ENCODE measurements around the gene STRN. TPM values are rescaled to one million over a fixed set of nuclear protein-coding genes. Genes with fewer than 3 reads are reported as not detected.

STRN gene
- total RNA-seq, 2 experiments from 2014 or later, result 16.1 to 32.6 TPM

- H4K20me1 ChIP-seq (ENCODE audit: insufficient read depth, low read length), result no peaks in the 10 kb centered on the region
- H3K9me2 ChIP-seq (ENCODE audit: insufficient read depth, low read length), result no peaks in the 10 kb centered on the region
- no peak overlapping the region for H3K27ac ChIP-seq (ENCODE audit: low read depth, low read length, poor library complexity, severe bottlenecking)
- ChIA-PET POLR2A (interaction anchor here (0.6 to 1.0 kb wide), 3 partner anchors 14 to 432 kb away, joined by 3 to 4 read pairs (median 3); no protein-coding TSS in a partner anchor), CTCF (ENCODE audit: unreplicated experiment) (no interaction called here)
- no TSS peak for BruUV-seq (replicated peaks)
- no peaks in the 10 kb centered on the region for H3K9me3 ChIP-seq (ENCODE audit: low read length)
- DNase-seq (ENCODE audit: low spot score), result no peak
- no peaks in the 10 kb centered on the region for H3K36me3 ChIP-seq (ENCODE audit: insufficient read depth, low read length)
- no peaks in the 10 kb centered on the region for H3K4me1 ChIP-seq (ENCODE audit: insufficient read depth, low read length, poor library complexity, severe bottlenecking)
- intact Hi-C loops (cut with micrococcal nuclease; ENCODE audit: unreplicated experiment), result no loop called here
- no peak for TF ChIP-seq EZH2phosphoT487 (IDR thresholded peaks at IDR 0.05; ENCODE audit: borderline replicate concordance, low read depth, low read length)
- TF ChIP-seq, protein P1, sequence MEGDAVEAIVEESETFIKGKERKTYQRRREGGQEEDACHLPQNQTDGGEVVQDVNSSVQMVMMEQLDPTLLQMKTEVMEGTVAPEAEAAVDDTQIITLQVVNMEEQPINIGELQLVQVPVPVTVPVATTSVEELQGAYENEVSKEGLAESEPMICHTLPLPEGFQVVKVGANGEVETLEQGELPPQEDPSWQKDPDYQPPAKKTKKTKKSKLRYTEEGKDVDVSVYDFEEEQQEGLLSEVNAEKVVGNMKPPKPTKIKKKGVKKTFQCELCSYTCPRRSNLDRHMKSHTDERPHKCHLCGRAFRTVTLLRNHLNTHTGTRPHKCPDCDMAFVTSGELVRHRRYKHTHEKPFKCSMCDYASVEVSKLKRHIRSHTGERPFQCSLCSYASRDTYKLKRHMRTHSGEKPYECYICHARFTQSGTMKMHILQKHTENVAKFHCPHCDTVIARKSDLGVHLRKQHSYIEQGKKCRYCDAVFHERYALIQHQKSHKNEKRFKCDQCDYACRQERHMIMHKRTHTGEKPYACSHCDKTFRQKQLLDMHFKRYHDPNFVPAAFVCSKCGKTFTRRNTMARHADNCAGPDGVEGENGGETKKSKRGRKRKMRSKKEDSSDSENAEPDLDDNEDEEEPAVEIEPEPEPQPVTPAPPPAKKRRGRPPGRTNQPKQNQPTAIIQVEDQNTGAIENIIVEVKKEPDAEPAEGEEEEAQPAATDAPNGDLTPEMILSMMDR (conservative IDR thresholded peaks at IDR 0.05; ENCODE audit: low read length), result no peak
- no peak overlapping the region for H3K4me3 ChIP-seq (ENCODE audit: low read depth, low read length, poor library complexity, severe bottlenecking)
- H3K4me2 ChIP-seq (ENCODE audit: low read length), result no peak overlapping the region
- no peaks in the 10 kb centered on the region for H3K79me2 ChIP-seq (ENCODE audit: insufficient read depth, low read depth, low read length)
- no peak overlapping the region for H2AFZ ChIP-seq (ENCODE audit: low read length)
These were observed 147.8 kb downstream of the STRN start for GRCh38 chr2:36818542-36818941.

DNA sequence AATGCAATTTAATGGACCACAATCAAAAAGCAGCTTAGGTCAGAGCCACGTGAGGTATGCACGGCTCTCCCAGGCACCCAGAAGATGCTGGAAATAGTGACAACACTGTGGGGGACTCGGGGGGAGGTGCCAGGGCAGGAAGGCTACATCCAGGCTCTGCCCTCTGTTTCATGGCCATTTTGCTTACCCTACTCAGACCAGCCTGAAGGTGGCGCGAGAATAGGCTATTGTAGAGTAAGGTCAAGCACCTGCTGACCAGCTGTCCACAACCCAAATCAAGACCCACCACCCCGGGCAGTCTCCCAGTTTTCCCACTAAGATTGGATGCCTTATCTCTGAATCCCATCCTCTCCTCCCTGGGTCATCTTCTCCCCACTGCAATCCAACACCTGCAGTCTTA is 154.1 kb downstream of the STRN start:
- TF ChIP-seq EZH2phosphoT487 (IDR thresholded peaks at IDR 0.05; ENCODE audit: borderline replicate concordance, low read depth, low read length), result no peak
- TF ChIP-seq, protein P1 (conservative IDR thresholded peaks at IDR 0.05; ENCODE audit: low read length), result peak; percentile 53
- POLR2A ChIA-PET, result no interaction called here
- intact Hi-C loops (cut with micrococcal nuclease; ENCODE audit: unreplicated experiment), result no loop called here
- no peak overlapping the region for H3K4me3 ChIP-seq (ENCODE audit: low read depth, low read length, poor library complexity, severe bottlenecking)
- no peak overlapping the region for H3K27ac ChIP-seq (ENCODE audit: low read depth, low read length, poor library complexity, severe bottlenecking)
- H3K4me1 ChIP-seq (ENCODE audit: insufficient read depth, low read length, poor library complexity, severe bottlenecking), result no peaks in the 10 kb centered on the region
- BruUV-seq (replicated peaks), result no TSS peak
- H2AFZ ChIP-seq (ENCODE audit: low read length), result no peak overlapping the region
- H3K36me3 ChIP-seq (ENCODE audit: insufficient read depth, low read length), result no peaks in the 10 kb centered on the region
- H3K9me3 ChIP-seq (ENCODE audit: low read length), result no peaks in the 10 kb centered on the region
- H4K20me1 ChIP-seq (ENCODE audit: insufficient read depth, low read length), result no peaks in the 10 kb centered on the region
- DNase-seq (ENCODE audit: low spot score), result no peak
- H3K4me2 ChIP-seq (ENCODE audit: low read length), result no peak overlapping the region
- H3K9me2 ChIP-seq (ENCODE audit: insufficient read depth, low read length), result no peaks in the 10 kb centered on the region
- CTCF ChIA-PET (ENCODE audit: unreplicated experiment), result no interaction called here
- H3K79me2 ChIP-seq (ENCODE audit: insufficient read depth, low read depth, low read length), result no peaks in the 10 kb centered on the region

- no TSS peak for BruUV-seq (replicated peaks)
- TF ChIP-seq, protein P1 (conservative IDR thresholded peaks at IDR 0.05; ENCODE audit: low read length), result no peak
- TF ChIP-seq EZH2phosphoT487 (IDR thresholded peaks at IDR 0.05; ENCODE audit: borderline replicate concordance, low read depth, low read length), result no peak
These were observed 155.3 kb downstream of the STRN start for GRCh38 chr2:36811071-36811470.

More at GRCh38 chr2:36811071-36811470, 155.3 kb downstream of the STRN start:
- Histone ChIP-seq H3K9me3 (ENCODE audit: low read length) (no peaks in the 10 kb centered on the region), H4K20me1 (ENCODE audit: insufficient read depth, low read length) (no peaks in the 10 kb centered on the region), H3K9me2 (ENCODE audit: insufficient read depth, low read length) (no peaks in the 10 kb centered on the region), H3K4me1 (ENCODE audit: insufficient read depth, low read length, poor library complexity, severe bottlenecking) (no peaks in the 10 kb centered on the region), H3K4me2 (ENCODE audit: low read length) (no peak overlapping the region), H3K36me3 (ENCODE audit: insufficient read depth, low read length) (no peaks in the 10 kb centered on the region), H3K27ac (ENCODE audit: low read depth, low read length, poor library complexity, severe bottlenecking) (no peak overlapping the region), H2AFZ (ENCODE audit: low read length) (no peak overlapping the region), H3K79me2 (ENCODE audit: insufficient read depth, low read depth, low read length) (no peaks in the 10 kb centered on the region), H3K4me3 (ENCODE audit: low read depth, low read length, poor library complexity, severe bottlenecking) (no peak overlapping the region)
- ChIA-PET POLR2A (no interaction called here), CTCF (ENCODE audit: unreplicated experiment) (no interaction called here)
- no peak for DNase-seq (ENCODE audit: low spot score)
- intact Hi-C loops (cut with micrococcal nuclease; ENCODE audit: unreplicated experiment), result no loop called here
